ENCODE measurements around the gene TMEM205. TPM values are rescaled to one million over a fixed set of nuclear protein-coding genes. Genes with fewer than 3 reads are reported as not detected.
A peak's percentile ranks its signal among the peaks of the same experiment; 100 is the strongest.

Gene TMEM205
- total RNA-seq, 5 donors from 2014 or later (not counting 1 experiment from before 2014, with no cell fraction given) = 15.6 to 32.9 (median 27.0) TPM

DNA sequence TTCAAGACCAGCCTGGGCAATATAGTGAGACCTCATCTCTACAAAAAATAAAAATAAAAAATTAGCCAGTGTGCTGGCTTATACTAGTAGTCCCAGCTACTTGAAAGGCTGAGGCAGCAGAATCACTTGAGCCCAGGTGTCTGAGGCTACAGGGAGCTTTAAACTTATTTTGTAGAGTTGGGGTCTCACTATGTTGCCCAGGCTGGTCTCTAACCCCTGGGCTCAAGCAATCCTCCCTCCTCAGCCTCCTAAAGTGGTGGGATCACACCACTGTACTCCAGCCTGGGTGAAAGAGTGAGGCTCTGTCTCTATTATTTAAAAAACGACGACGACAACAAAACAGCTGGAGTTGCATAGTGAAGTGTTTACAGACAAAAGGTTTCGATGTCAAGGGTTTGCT, 14.6 kb downstream of the TMEM205 start:
- 100% methylated on average over 3 of the region's 4 CpGs for WGBS (ENCODE audit: insufficient coverage)
- Mint-ChIP-seq H3K4me3 (no peak overlapping the region), H3K9me3 (no peaks in the 10 kb centered on the region), H3K27me3 (no peaks in the 10 kb centered on the region), H3K27ac (no peak overlapping the region), H3K36me3 (peaks cover 38% of the 10 kb centered on the region), H3K4me1 (no peaks in the 10 kb centered on the region)
- ChIA-PET POLR2A (no interaction called here), CTCF (no interaction called here)
- H3K4me1 ChIP-seq (ENCODE audit: control insufficient read depth in 1 of 2, extremely low read depth in 1 of 2, insufficient read depth in 2 of 2, low read length in 2 of 2) = no peaks in the 10 kb centered on the region
- H3K27ac ChIP-seq (ENCODE audit: low read length) = no peak overlapping the region
- DNase-seq = no peak
- no peak overlapping the region for H3K4me3 ChIP-seq (ENCODE audit: control insufficient read depth in 1 of 2, extremely low read depth in 1 of 2, low read length in 1 of 2)
- H3K9me3 ChIP-seq = no peaks in the 10 kb centered on the region
- no peak for ATAC-seq (replicated peaks in 1 of 4)
- peaks cover 3 to 18% of the 10 kb centered on the region in 2 donors for H3K36me3 ChIP-seq (ENCODE audit: control insufficient read depth in 2 of 2, extremely low read depth in 1 of 2, insufficient read depth in 1 of 2, low read length in 1 of 2)
- no peaks in the 10 kb centered on the region for H3K27me3 ChIP-seq (replicated peaks in 1 of 2; ENCODE audit: control insufficient read depth in 2 of 2, extremely low read depth in 1 of 2, insufficient read depth in 2 of 2, low read length in 1 of 2)

DNA sequence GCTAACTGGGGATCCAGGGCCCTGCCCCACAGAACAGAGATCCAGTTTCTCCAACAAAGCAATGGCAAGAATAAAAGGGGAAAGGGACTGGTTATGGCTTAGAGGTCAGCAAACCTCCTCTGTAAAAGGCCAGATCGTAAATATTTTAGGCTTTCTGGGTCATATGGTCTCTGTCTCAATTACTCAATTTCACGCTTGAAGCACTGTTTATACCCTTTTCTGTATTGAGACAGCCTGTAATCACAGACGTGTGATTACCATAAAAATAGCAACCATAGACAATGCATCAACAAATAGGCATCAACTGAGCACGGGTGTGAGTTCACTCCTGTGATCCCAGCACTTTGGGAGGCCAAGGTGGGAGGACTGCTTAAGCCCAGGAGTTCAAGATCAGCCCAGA, 15.9 kb downstream of the TMEM205 start:
- CTCF ChIA-PET = no interaction called here

DNA sequence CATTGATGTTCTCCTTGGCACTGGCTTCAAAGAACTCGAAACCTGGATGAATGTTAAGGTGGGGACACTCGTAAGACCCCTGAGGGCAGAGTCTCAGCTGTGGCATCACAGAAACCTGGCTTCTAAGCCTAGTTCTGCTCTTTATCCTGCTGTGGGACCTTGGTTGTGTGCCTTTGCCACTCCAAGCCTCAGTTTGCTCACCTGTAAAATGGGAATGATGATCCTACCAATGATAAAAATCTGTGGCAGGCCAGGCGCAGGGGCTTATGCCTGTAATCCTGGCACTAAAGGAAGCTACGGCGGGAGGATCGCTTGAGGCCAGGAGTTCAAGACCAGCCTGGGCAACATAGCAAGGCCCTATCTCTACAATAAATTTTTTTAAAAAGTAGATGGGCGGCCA, 20.5 kb downstream of the TMEM205 start:
- ChIA-PET CTCF (interaction anchor here in 1 of 2 donors (0.6 kb wide), 1 partner anchor 76 kb away, joined by 3 read pairs; no protein-coding TSS in a partner anchor), POLR2A (no interaction called here)
- Mint-ChIP-seq H3K9me3 (no peaks in the 10 kb centered on the region), H3K27ac (no peak overlapping the region), H3K36me3 (peaks cover 20% of the 10 kb centered on the region), H3K27me3 (peaks cover 0 to 7% of the 10 kb centered on the region in 2 donors), H3K4me1 (peaks cover 13 to 19% (median 18%) of the 10 kb centered on the region in 3 donors), H3K4me3 (no peak overlapping the region)
- H3K27me3 ChIP-seq (replicated peaks in 1 of 2; ENCODE audit: control insufficient read depth in 2 of 2, extremely low read depth in 1 of 2, insufficient read depth in 2 of 2, low read length in 1 of 2) = peaks cover 0 to 6% of the 10 kb centered on the region in 2 experiments
- 61% methylated on average over 2 of the region's 7 CpGs for WGBS (ENCODE audit: insufficient coverage)
- DNase-seq (no peak), ATAC-seq (replicated peaks in 1 of 4) (no peak)
- H3K9me3 ChIP-seq = no peaks in the 10 kb centered on the region
- no peak overlapping the region for H3K4me3 ChIP-seq (ENCODE audit: control insufficient read depth in 1 of 2, extremely low read depth in 1 of 2, low read length in 1 of 2)
- H3K4me1 ChIP-seq (ENCODE audit: control insufficient read depth in 1 of 2, extremely low read depth in 1 of 2, insufficient read depth in 2 of 2, low read length in 2 of 2) = peaks cover 2 to 12% of the 10 kb centered on the region in 2 experiments
- no peak overlapping the region for H3K27ac ChIP-seq (ENCODE audit: low read length)
- peaks cover 4% of the 10 kb centered on the region in 2 donors for H3K36me3 ChIP-seq (ENCODE audit: control insufficient read depth in 2 of 2, extremely low read depth in 1 of 2, insufficient read depth in 1 of 2, low read length in 1 of 2)

More for the DNA sequence above, 15.9 kb downstream of the TMEM205 start:
- Mint-ChIP-seq H3K4me3 (no peak overlapping the region), H3K9me3 (no peaks in the 10 kb centered on the region), H3K36me3 (peaks cover 25% of the 10 kb centered on the region), H3K27ac (no peak overlapping the region), H3K27me3 (no peaks in the 10 kb centered on the region), H3K4me1 (no peaks in the 10 kb centered on the region)
- no peak overlapping the region for H3K27ac ChIP-seq (ENCODE audit: low read length)
- H3K36me3 ChIP-seq (ENCODE audit: control insufficient read depth in 2 of 2, extremely low read depth in 1 of 2, insufficient read depth in 1 of 2, low read length in 1 of 2) = peaks cover 4 to 11% of the 10 kb centered on the region in 2 donors
- H3K4me3 ChIP-seq (ENCODE audit: control insufficient read depth in 1 of 2, extremely low read depth in 1 of 2, low read length in 1 of 2) = no peak overlapping the region
- H3K27me3 ChIP-seq (replicated peaks in 1 of 2; ENCODE audit: control insufficient read depth in 2 of 2, extremely low read depth in 1 of 2, insufficient read depth in 2 of 2, low read length in 1 of 2) = no peaks in the 10 kb centered on the region
- 100% methylated on average over 2 of the region's 4 CpGs for WGBS (ENCODE audit: insufficient coverage)
- no peaks in the 10 kb centered on the region for H3K9me3 ChIP-seq
- DNase-seq = no peak
- ATAC-seq (replicated peaks in 1 of 4) = no peak
- POLR2A ChIA-PET = no interaction called here
- H3K4me1 ChIP-seq (ENCODE audit: control insufficient read depth in 1 of 2, extremely low read depth in 1 of 2, insufficient read depth in 2 of 2, low read length in 2 of 2) = no peaks in the 10 kb centered on the region

DNA sequence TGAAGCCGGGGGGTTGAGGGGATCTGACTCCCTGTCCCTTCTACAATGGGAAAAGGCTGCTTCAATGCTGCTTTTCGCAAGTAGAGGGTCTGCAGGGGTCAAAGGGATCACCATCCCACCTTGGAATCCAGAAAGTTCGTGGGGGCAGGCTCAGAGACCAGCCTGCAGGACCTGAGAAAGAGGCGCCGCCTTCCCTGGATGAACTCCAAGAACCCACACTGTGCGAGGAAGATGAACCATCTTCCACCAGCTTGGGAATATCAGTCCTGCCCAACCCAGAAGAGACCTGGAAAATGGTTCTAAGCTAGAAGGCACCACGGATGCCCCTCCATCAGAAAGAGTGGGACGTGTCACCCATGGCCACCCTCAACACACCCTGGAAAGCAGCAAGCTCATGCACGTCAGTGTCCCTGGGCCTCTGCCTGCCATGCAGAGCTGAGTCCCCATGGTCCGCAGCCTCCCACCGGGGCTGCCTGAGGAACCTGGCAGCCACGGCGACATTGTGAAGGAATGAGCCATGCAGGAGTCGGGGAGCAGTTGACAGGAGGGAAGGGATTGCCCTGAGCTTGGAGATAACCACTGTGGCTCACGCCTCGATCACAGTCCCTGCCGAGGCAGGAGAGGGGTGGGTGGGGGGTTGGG, 21.2 kb downstream of the TMEM205 start:
- peaks cover 13 to 19% (median 18%) of the 10 kb centered on the region in 3 donors for H3K4me1 Mint-ChIP-seq
- peak overlapping the region; percentile 78 to 83 for H3K27ac Mint-ChIP-seq
- DNase-seq = no peak
- Histone ChIP-seq H3K4me3 (ENCODE audit: control insufficient read depth in 1 of 2, extremely low read depth in 1 of 2, low read length in 1 of 2) (no peak overlapping the region), H3K27me3 (replicated peaks in 1 of 2; ENCODE audit: control insufficient read depth in 2 of 2, extremely low read depth in 1 of 2, insufficient read depth in 2 of 2, low read length in 1 of 2) (peaks cover 0 to 12% of the 10 kb centered on the region in 2 experiments), H3K4me1 (ENCODE audit: control insufficient read depth in 1 of 2, extremely low read depth in 1 of 2, insufficient read depth in 2 of 2, low read length in 2 of 2) (peaks cover 2 to 12% of the 10 kb centered on the region in 2 experiments), H3K27ac (ENCODE audit: low read length) (peak overlapping the region; percentile 47), H3K36me3 (ENCODE audit: control insufficient read depth in 2 of 2, extremely low read depth in 1 of 2, insufficient read depth in 1 of 2, low read length in 1 of 2) (peaks cover 2 to 4% of the 10 kb centered on the region in 2 donors), H3K9me3 (no peaks in the 10 kb centered on the region)
- WGBS (ENCODE audit: insufficient coverage) = 92% methylated on average over 14 of the region's 17 CpGs
- ChIA-PET POLR2A (interaction anchor here in 1 of 2 donors (0.5 kb wide), 1 partner anchor 45 kb away, joined by 12 read pairs; no protein-coding TSS in a partner anchor), CTCF (interaction anchor here (0.5 to 1.0 kb wide), 3 partner anchors 8 to 75 kb away, joined by 3 read pairs; no protein-coding TSS in a partner anchor)
- no peak for ATAC-seq (replicated peaks in 1 of 4)
- no peaks in the 10 kb centered on the region for H3K9me3 Mint-ChIP-seq
- peaks cover 0 to 7% of the 10 kb centered on the region in 2 donors for H3K27me3 Mint-ChIP-seq
- no peak overlapping the region for H3K4me3 Mint-ChIP-seq
- peaks cover 15% of the 10 kb centered on the region for H3K36me3 Mint-ChIP-seq

DNA sequence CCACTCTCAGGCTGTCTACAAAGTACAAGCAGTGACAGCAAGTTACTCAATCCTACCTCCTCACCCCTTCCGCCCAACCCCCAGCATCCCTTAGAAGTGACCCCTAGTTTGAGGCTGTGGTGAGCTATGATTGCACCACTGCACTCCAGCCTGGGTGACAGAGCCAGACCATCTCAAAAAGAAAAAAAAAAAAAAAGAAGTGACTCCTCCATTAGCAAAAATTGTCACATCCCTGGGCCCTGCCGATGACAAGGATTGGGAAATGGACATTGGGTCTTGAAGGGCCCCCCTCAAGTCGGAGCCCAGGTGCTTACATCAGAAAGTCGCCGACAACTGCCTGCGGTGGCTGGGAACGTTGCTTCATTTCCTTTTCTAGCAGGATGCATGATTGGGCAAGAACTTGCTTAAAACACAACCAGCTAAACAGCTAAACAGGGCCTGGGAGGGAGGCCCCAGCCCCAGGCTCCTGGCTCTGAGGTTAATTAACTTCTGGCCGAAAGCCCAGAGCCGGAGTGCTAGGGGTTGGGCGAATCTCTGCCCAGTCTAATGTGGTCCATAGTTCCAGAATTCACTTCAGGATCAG, 21.9 kb downstream of the TMEM205 start:
- Mint-ChIP-seq H3K27me3 (peaks cover 0 to 7% of the 10 kb centered on the region in 2 donors), H3K9me3 (no peaks in the 10 kb centered on the region), H3K4me1 (peaks cover 13 to 19% (median 18%) of the 10 kb centered on the region in 3 donors), H3K4me3 (peak overlapping the region; percentile 9 to 42 (median 31)), H3K36me3 (peaks cover 14% of the 10 kb centered on the region), H3K27ac (peak overlapping the region; percentile 78 to 83)
- peaks cover 0 to 16% of the 10 kb centered on the region in 2 experiments for H3K27me3 ChIP-seq (replicated peaks in 1 of 2; ENCODE audit: control insufficient read depth in 2 of 2, extremely low read depth in 1 of 2, insufficient read depth in 2 of 2, low read length in 1 of 2)
- peak overlapping the region; percentile 47 for H3K27ac ChIP-seq (ENCODE audit: low read length)
- peaks cover 2 to 12% of the 10 kb centered on the region in 2 experiments for H3K4me1 ChIP-seq (ENCODE audit: control insufficient read depth in 1 of 2, extremely low read depth in 1 of 2, insufficient read depth in 2 of 2, low read length in 2 of 2)
- ChIA-PET CTCF (interaction anchor here (0.5 to 1.0 kb wide), 5 partner anchors 20 to 210 kb away, joined by 3 to 4 read pairs (median 3); no protein-coding TSS in a partner anchor), POLR2A (interaction anchor here in 1 of 2 donors (0.8 kb wide), 1 partner anchor 51 kb away, joined by 3 read pairs; no protein-coding TSS in a partner anchor)
- no peak overlapping the region for H3K4me3 ChIP-seq (ENCODE audit: control insufficient read depth in 1 of 2, extremely low read depth in 1 of 2, low read length in 1 of 2)
- no peaks in the 10 kb centered on the region for H3K9me3 ChIP-seq
- H3K36me3 ChIP-seq (ENCODE audit: control insufficient read depth in 2 of 2, extremely low read depth in 1 of 2, insufficient read depth in 1 of 2, low read length in 1 of 2) = peaks cover 2 to 4% of the 10 kb centered on the region in 2 donors
- ATAC-seq (replicated peaks in 1 of 4) (peak; percentile 61 to 81 (median 74)), DNase-seq (peak in 29 of 35 experiments; percentile 9 to 71 (median 35))
- WGBS (ENCODE audit: insufficient coverage) = 18% methylated on average over 8 of the region's 10 CpGs

DNA sequence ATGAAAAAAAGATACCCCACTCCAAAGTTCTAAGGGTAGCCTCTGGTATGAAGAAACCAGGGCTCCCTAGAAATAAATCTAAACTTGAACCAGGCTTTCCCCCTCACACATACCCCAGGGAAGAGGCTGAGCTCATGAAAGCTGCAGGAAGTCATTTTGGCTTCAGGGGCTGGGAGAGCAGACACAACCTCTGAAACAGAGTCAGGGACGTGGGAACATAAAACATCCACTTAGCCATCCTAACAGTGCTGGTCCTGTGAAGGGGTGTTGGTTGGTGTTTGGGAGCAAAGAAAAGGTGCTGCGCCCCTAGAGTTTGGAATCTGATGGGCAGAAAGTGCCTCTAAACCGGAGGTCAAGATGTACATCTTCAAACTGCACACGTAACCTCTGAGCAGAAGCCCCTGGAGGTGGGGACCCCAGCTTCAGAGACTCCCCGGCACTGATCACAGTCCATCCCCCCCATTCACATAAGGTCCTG, 22.4 kb downstream of the TMEM205 start:
- ChIA-PET CTCF (interaction anchor here in 1 of 2 donors (0.6 to 1.0 kb wide), 5 partner anchors 19 to 210 kb away, joined by 3 to 4 read pairs (median 3); no protein-coding TSS in a partner anchor), POLR2A (interaction anchor here in 1 of 2 donors (0.8 kb wide), 1 partner anchor 52 kb away, joined by 3 read pairs; no protein-coding TSS in a partner anchor)
- 45% methylated on average over 3 of the region's 5 CpGs for WGBS (ENCODE audit: insufficient coverage)
- H3K27me3 ChIP-seq (replicated peaks in 1 of 2; ENCODE audit: control insufficient read depth in 2 of 2, extremely low read depth in 1 of 2, insufficient read depth in 2 of 2, low read length in 1 of 2) = peaks cover 0 to 17% of the 10 kb centered on the region in 2 experiments
- H3K4me1 Mint-ChIP-seq = peaks cover 13 to 19% (median 18%) of the 10 kb centered on the region in 3 donors
- peak overlapping the region; percentile 78 to 83 for H3K27ac Mint-ChIP-seq
- no peaks in the 10 kb centered on the region for H3K9me3 Mint-ChIP-seq
- peak overlapping the region in 2 of 3 donors; percentile 31 to 42 for H3K4me3 Mint-ChIP-seq
- peaks cover 2 to 4% of the 10 kb centered on the region in 2 donors for H3K36me3 ChIP-seq (ENCODE audit: control insufficient read depth in 2 of 2, extremely low read depth in 1 of 2, insufficient read depth in 1 of 2, low read length in 1 of 2)
- peaks cover 0 to 7% of the 10 kb centered on the region in 2 donors for H3K27me3 Mint-ChIP-seq
- H3K4me1 ChIP-seq (ENCODE audit: control insufficient read depth in 1 of 2, extremely low read depth in 1 of 2, insufficient read depth in 2 of 2, low read length in 2 of 2) = peaks cover 2 to 12% of the 10 kb centered on the region in 2 experiments
- ATAC-seq (replicated peaks in 1 of 4) (no peak), DNase-seq (no peak)
- H3K9me3 ChIP-seq = no peaks in the 10 kb centered on the region
- H3K27ac ChIP-seq (ENCODE audit: low read length) = peak overlapping the region; percentile 44
- peaks cover 14% of the 10 kb centered on the region for H3K36me3 Mint-ChIP-seq
- H3K4me3 ChIP-seq (ENCODE audit: control insufficient read depth in 1 of 2, extremely low read depth in 1 of 2, low read length in 1 of 2) = no peak overlapping the region
